K562 (cell line): ENCODE results near the gene MYG1. TPM values are rescaled to one million over a fixed set of nuclear protein-coding genes. Genes with fewer than 3 reads are reported as not detected.

Experiments
- ARID1B ChIP-seq: fragments of 450-650 bp; IDR thresholded peaks from 2 replicates; pipeline ENCODE4 v1.6.1; 2016; ENCODE audit warnings: antibody characterized with exemption, mild to moderate bottlenecking, inconsistent platforms
- BHLHE40 ChIP-seq: IDR thresholded peaks from 2 replicates; pipeline ENCODE4 v1.6.1; 2011; ENCODE audit warnings: low read length, improper control_type of control experiment
- BRF1 ChIP-seq: IDR thresholded peaks from 3 replicates; pipeline ENCODE4 v1.6.1; 2011; ENCODE audit warnings: borderline replicate concordance, mild to moderate bottlenecking; ENCODE audit not compliant: insufficient read length; ENCODE audit errors: extremely low read depth
- CHCHD3 ChIP-seq: fragments of 250-450 bp; sonication (Bioruptor Pico); IDR thresholded peaks from 2 replicates; pipeline ENCODE4 v2.1.2; 2022; ENCODE audit warnings: mild to moderate bottlenecking
- EGR1 ChIP-seq: fragments of 450-650 bp; conservative IDR thresholded peaks from 2 replicates; pipeline ENCODE4 v1.6.1; 2017; ENCODE audit warnings: mild to moderate bottlenecking
- ETV1 ChIP-seq: fragments of 450-650 bp; conservative IDR thresholded peaks from 2 replicates; pipeline ENCODE4 v1.6.1; 2016; ENCODE audit warnings: missing genetic modification characterization, control low read depth, low read depth, missing compliant biosample characterization
- ETV5 ChIP-seq: sonication (generic); formaldehyde crosslinking; IDR thresholded peaks from 2 replicates; pipeline ENCODE4 v1.4.0; 2020; ENCODE audit warnings: low read depth, mild to moderate bottlenecking, missing genetic modification reagents
- GABPA ChIP-seq: fragments of 200-800 bp; sonication (Bioruptor generic); conservative IDR thresholded peaks from 2 replicates; pipeline ENCODE4 v1.6.1; 2016; ENCODE audit warnings: low read depth, missing genetic modification characterization, missing compliant biosample characterization
- GTF2E2 ChIP-seq: fragments of 200-800 bp; sonication (Bioruptor generic); IDR thresholded peaks from 2 replicates; pipeline ENCODE4 v1.6.1; 2016; ENCODE audit warnings: missing genetic modification characterization, missing compliant biosample characterization
- MAZ ChIP-seq, 2 experiments: fragments of 450-650 bp in 1 of 2; sonication (generic) in 1 of 2; formaldehyde crosslinking; IDR thresholded peaks in 1 of 2; conservative IDR thresholded peaks in 1 of 2; 2 replicates each; pipeline versions ENCODE4 v1.4.0 to v1.5.0; 2020; ENCODE audit warnings: mild to moderate bottlenecking in 1 of 2, missing genetic modification reagents in 1 of 2
- MEF2A ChIP-seq: IDR thresholded peaks from 2 replicates; pipeline ENCODE4 v1.6.1; 2011; ENCODE audit warnings: low read depth, mild to moderate bottlenecking, low read length, moderate library complexity; ENCODE audit not compliant: control insufficient read depth
- MEIS2 ChIP-seq: fragments of 450-650 bp; IDR thresholded peaks from 2 replicates; pipeline ENCODE4 v1.6.1; 2014; ENCODE audit warnings: mild to moderate bottlenecking; ENCODE audit not compliant: partially characterized antibody
- NFRKB ChIP-seq: fragments of 450-650 bp; IDR thresholded peaks from 2 replicates; pipeline ENCODE4 v1.6.1; 2016; ENCODE audit warnings: low read depth
- RAD51 ChIP-seq: fragments of 450-650 bp; IDR thresholded peaks from 2 replicates; pipeline ENCODE4 v1.7.1; 2016; ENCODE audit warnings: low read depth, mild to moderate bottlenecking, borderline replicate concordance
- SOX6 ChIP-seq: fragments of 450-650 bp; IDR thresholded peaks from 2 replicates; pipeline ENCODE4 v1.6.1; 2014; ENCODE audit warnings: mild to moderate bottlenecking
- SPI1 ChIP-seq: IDR thresholded peaks from 2 replicates; pipeline ENCODE4 v1.6.1; 2011; ENCODE audit warnings: low read depth, low read length, control low read depth, borderline replicate concordance
- TAL1 ChIP-seq: fragments of 450-650 bp; IDR thresholded peaks from 2 replicates; pipeline ENCODE4 v1.6.1; 2016; ENCODE audit warnings: mild to moderate bottlenecking
- TCF3 ChIP-seq: sonication (generic); formaldehyde crosslinking; IDR thresholded peaks from 2 replicates; pipeline ENCODE4 v1.4.0; 2020; ENCODE audit warnings: mild to moderate bottlenecking, missing genetic modification reagents
- TRIM24 ChIP-seq, 2 experiments: fragments of 450-650 bp; IDR thresholded peaks; 2 replicates each; pipeline ENCODE4 v1.6.1; 2016
- ZNF316 ChIP-seq: fragments of 450-650 bp; IDR thresholded peaks from 2 replicates; pipeline ENCODE4 v1.6.1; 2016
- ZNF354B ChIP-seq: fragments of 250-450 bp; sonication (Bioruptor Pico); IDR thresholded peaks from 2 replicates; pipeline ENCODE4 v1.4.0; 2020
- ZNF384 ChIP-seq: IDR thresholded peaks from 2 replicates; pipeline ENCODE4 v1.6.1; 2012; ENCODE audit warnings: low read depth, low read length, improper control_type of control experiment
- ZNF41 ChIP-seq: fragments of 250-450 bp; sonication (Bioruptor Pico); conservative IDR thresholded peaks from 2 replicates; pipeline ENCODE4 v1.4.0; 2020; ENCODE audit warnings: mild to moderate bottlenecking
- polyA plus RNA-seq, 8 experiments: library from polyadenylated mRNA; depleted of rRNA in 4 of 8; stranded (reverse) in 5 of 8; unstranded in 3 of 8; fragments of >200 nt; fragmentation: Nextera tagmentation in 2 of 8; fragmentation: Illumina TruSeq in 1 of 8; extraction: Ambion mirVana in 2 of 8; extraction: Trizol in 1 of 8; gene quantifications; 2 replicates each; pipeline versions ENCODE4 v1.2.1 to v1.2.3, GENCODE V29; 2011 to 2014; ENCODE audit warnings: inconsistent platforms in 1 of 8, missing spikeins in 1 of 8
- total RNA-seq, 7 experiments: library from RNA; depleted of rRNA in 6 of 7; stranded (reverse); fragments of >200 nt in 6 of 7; fragmentation: Illumina TruSeq in 2 of 7; extraction: Trizol in 2 of 7; gene quantifications; 2 replicates each; pipeline versions ENCODE4 v1.2.1 to v1.2.3, GENCODE V29; 2011 to 2021; ENCODE audit warnings: low replicate concordance in 1 of 7
- TF ChIP-seq, protein P1 (sequence below): fragments of 250-450 bp; sonication (Bioruptor Pico); IDR thresholded peaks from 2 replicates; pipeline ENCODE4 v1.8.0; 2022; ENCODE audit warnings: inconsistent platforms, mild to moderate bottlenecking, moderate library complexity, borderline replicate concordance
- TF ChIP-seq, protein P2 (sequence below): fragments of 450-650 bp; IDR thresholded peaks from 2 replicates; pipeline ENCODE4 v1.6.1; 2016
- TF ChIP-seq, protein P3 (sequence below): sonication (generic); formaldehyde crosslinking; IDR thresholded peaks from 2 replicates; pipeline ENCODE4 v1.8.1; 2022; ENCODE audit warnings: missing genetic modification reagents
- TF ChIP-seq, protein P4 (sequence below): IDR thresholded peaks from 2 replicates; pipeline ENCODE4 v1.6.1; 2016; ENCODE audit warnings: missing genetic modification characterization, missing compliant biosample characterization

Gene MYG1
- total and polyA plus RNA-seq, 9 of the 15 experiments (the other 6 are each of a cell fraction or from before 2014, with no cell fraction given): 0.45 to 5.6 (median 2.1) TPM

DNA sequence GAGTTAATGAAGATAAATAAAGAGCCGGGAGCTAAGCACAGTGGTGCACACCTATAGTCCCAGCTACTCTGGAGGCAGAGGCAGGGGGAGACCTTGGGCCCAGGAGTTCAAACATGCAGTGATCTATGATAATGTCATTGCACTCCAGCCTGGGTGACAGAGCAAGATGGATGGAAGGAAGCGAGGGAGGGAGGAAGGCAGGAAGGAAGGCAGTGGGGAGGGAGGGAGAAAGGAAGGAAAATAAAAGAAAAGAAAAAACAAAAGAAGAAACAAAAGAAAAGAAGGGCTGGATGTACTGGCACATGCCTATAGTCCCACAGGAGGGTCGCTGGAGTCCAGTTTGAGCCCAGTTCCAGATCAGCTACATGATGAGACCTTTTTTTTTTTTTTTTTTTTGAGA, 55.6 kb downstream of the MYG1 start (continued):
- TF ChIP-seq ETV5 (CRISPR knock-in tag) (peak; percentile 42; the same call in 1 of the 2 replicates), ZNF354B (no peak), BRF1 (no peak), ETV1 (tag) (peak; percentile 87), GTF2E2 (tag) (no peak), SPI1 (peak; percentile 31; the same call in 1 of the 2 replicates), CHCHD3 (CRISPR knock-in tag) (no peak), MEF2A (no peak), ZNF41 (CRISPR knock-in tag) (no peak), RAD51 (peak; percentile 22; the same call in 1 of the 2 replicates), TAL1 (peak; percentile 27; the same call in 1 of the 2 replicates), ZNF316 (peak; percentile 21; the same call in 1 of the 2 replicates), BHLHE40 (peak; percentile 36; the same call in 1 of the 2 replicates), ARID1B (peak; percentile 78), TCF3 (CRISPR knock-in tag) (peak; percentile 19; the same call in 1 of the 2 replicates), NFRKB (peak; percentile 87), MEIS2 (peak; percentile 98), ZNF384 (peak; percentile 29; the same call in 1 of the 2 replicates), GABPA (tag) (peak; percentile 43), MAZ (CRISPR knock-in tag; conservative IDR thresholded peaks at IDR 0.05 in 1 of 2, IDR thresholded peaks at IDR 0.05 in 1 of 2) (0 out of 4 replicates have a peak, but pooled peaks of 1 of the 2 experiments have one; percentile 11), TRIM24 (IDR thresholded peaks at IDR 0.05) (peak in 1 of 2 experiments; percentile 12; a peak in 1 of 4 replicates), SOX6 (peak; percentile 49; the same call in 1 of the 2 replicates), EGR1 (0 out of 2 replicates have a peak, but pooled peaks have one; percentile 16)
- TF ChIP-seq, protein P1, sequence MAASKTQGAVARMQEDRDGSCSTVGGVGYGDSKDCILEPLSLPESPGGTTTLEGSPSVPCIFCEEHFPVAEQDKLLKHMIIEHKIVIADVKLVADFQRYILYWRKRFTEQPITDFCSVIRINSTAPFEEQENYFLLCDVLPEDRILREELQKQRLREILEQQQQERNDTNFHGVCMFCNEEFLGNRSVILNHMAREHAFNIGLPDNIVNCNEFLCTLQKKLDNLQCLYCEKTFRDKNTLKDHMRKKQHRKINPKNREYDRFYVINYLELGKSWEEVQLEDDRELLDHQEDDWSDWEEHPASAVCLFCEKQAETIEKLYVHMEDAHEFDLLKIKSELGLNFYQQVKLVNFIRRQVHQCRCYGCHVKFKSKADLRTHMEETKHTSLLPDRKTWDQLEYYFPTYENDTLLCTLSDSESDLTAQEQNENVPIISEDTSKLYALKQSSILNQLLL: no peak
- TF ChIP-seq, protein P2, sequence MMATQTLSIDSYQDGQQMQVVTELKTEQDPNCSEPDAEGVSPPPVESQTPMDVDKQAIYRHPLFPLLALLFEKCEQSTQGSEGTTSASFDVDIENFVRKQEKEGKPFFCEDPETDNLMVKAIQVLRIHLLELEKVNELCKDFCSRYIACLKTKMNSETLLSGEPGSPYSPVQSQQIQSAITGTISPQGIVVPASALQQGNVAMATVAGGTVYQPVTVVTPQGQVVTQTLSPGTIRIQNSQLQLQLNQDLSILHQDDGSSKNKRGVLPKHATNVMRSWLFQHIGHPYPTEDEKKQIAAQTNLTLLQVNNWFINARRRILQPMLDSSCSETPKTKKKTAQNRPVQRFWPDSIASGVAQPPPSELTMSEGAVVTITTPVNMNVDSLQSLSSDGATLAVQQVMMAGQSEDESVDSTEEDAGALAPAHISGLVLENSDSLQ: peak; percentile 97
- TF ChIP-seq, protein P3, sequence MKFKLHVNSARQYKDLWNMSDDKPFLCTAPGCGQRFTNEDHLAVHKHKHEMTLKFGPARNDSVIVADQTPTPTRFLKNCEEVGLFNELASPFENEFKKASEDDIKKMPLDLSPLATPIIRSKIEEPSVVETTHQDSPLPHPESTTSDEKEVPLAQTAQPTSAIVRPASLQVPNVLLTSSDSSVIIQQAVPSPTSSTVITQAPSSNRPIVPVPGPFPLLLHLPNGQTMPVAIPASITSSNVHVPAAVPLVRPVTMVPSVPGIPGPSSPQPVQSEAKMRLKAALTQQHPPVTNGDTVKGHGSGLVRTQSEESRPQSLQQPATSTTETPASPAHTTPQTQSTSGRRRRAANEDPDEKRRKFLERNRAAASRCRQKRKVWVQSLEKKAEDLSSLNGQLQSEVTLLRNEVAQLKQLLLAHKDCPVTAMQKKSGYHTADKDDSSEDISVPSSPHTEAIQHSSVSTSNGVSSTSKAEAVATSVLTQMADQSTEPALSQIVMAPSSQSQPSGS: no peak
- TF ChIP-seq, protein P4, sequence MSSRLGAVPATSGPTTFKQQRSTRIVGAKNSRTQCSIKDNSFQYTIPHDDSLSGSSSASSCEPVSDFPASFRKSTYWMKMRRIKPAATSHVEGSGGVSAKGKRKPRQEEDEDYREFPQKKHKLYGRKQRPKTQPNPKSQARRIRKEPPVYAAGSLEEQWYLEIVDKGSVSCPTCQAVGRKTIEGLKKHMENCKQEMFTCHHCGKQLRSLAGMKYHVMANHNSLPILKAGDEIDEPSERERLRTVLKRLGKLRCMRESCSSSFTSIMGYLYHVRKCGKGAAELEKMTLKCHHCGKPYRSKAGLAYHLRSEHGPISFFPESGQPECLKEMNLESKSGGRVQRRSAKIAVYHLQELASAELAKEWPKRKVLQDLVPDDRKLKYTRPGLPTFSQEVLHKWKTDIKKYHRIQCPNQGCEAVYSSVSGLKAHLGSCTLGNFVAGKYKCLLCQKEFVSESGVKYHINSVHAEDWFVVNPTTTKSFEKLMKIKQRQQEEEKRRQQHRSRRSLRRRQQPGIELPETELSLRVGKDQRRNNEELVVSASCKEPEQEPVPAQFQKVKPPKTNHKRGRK (tag): peak; percentile 80
